ENCODE data around the gene SBSN.

The SBSN gene

DNA sequence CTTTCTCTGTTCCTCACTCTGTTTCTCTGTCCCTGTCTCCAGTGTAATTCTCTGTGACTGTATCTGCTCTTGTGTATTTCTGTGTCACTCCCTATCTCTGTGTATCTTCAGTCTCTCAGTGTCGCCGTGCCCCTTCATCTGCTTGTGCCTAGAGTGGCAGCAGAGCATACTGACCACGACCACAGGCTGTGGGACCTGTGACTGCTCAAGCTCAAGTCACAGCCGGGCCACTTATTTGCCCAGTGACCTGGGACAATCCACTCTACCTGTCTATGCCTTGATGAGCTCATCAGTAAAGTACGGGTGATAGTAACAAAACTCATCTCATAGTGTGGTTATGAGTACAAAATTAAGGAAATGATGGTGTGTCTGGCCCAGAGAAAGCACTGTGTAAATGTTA is 26.0 kb upstream of the SBSN start:
- no peak for DNase-seq (ENCODE audit: low read depth)

DNA sequence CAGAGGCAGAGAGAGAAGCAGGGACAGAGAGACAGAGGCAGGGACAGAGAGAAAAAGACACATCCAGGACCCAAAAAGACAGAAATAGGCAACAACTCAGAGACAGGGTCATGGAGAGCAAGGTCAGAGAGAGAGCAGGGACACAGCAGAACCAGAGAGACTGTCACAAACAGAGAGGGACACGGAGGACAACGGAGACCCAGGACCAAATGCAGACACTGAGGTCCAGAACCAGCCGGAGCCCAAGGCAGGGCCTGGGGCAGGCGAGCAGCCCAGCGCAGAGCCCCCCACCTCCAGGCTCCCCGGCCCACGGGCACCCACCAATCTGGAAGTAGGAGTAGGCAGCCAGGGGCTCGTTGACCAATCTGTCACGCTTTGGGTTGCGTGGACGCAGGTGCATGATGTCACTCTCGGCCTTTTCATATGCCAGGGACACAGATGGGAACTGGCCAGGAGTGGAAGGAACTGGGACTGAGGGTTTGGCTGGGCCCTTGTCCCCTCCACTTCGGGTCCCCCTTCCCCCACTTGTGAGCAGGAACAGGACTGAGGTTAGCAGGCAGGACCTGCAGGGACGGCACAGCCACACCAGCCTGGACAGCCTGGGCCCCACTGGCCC is 25.4 kb upstream of the SBSN start:
- no peak for DNase-seq (ENCODE audit: low read depth)

DNA sequence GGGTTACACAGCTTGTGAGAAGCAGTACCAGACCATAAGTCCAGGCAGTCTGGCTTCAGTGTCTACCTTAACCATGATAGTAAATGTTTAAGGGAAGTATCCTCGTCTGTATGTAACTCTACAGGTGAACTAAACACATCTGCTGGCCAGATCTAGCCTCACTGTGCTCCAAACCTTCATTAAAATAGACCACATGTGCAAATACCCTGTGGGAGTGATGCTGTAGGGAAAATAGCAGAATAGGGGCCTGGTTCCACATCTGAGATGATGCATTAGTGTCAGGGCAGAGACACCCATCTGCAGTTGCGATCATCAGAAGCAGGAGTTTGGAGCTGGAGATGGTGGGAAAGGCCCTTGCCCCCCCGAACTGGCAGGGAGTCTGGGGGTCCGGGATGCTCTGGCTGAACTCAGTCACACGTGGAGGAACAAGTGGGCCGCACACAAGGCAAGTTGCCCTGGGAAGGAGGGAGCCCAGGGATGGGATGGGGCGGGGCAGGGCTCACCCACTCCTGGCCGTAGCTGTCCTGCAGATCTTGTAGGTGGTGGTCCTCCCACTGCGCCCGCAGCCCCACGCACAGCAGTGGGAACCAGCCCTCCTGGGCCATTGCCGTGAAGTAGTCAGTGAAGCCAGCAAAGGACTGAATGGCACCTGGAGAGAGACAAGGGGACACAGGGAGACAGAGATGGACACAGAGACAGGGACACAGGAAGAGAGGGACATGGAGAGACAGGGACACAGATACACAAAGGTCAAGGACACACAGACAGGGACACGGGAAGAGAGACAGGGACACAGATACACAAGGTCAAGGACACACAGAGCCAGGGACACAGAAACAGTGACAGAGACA is 24.6 kb upstream of the SBSN start:
- DNase-seq (ENCODE audit: low read depth): no peak

DNA sequence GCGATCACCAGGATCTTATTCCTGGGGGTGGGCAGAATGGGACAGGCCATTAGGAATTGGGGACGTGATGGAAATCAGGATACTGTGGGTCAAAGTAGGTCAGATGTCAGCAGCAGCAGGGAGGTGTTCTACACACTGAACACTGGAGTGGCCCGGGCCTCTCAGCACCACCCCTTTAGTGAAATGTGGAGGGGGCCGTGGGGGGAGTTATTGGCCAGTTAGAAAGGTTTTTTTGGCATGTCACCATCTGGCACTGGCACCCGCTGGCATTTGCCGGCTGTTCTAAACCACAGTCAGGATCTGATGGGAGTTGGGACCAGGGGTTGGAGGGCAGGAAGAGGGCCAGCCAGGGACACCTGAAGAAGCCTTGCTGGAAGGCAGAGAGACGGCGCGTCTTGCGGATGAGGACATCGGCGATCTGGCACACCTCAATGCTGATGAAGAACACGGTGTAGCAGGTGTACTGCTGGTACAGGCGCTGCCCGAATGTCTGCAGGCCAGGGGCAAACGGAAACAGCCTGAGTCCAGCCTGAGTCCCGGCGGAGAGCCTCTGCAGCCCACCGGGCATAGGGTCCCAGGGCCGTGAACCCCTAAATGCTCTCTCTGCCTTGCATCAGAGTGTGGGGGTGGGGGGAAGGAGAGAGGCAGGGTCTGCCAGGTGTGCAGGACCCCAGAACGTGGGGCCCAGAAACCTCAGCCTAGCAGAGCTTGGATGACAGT is 23.1 kb upstream of the SBSN start:
- DNase-seq (ENCODE audit: low read depth): no peak

DNA sequence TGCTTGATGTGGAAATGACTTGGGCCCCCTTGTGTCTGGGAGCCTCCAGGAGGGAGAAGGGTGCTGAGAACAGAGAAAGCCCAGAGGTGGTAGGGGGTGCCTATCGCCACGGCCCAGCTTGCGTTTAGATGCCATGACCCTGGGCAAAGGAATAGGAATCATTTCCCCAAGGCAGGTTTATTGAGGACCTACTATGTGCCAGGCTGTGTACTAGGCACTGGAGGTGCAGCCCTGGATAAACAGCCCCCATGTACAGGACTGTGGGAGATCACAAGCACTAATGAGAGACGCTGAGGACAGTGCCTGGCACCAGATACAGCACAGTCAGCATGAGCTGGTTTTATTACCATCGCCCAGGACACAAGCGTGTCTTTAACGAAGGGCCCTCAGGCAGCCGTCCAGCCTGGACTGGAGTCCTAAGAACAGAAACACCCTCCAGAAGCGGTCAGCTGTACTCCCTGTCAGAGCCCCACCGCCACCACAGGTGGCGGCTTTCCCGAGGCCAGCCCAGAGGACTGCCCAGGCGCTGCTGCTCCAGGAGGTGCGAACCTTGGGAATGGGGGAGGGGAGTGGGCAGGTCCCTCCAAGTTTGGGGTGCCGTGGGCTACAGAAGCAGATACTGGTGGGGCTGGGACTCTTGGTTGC is 21.9 kb upstream of the SBSN start:
- DNase-seq (ENCODE audit: low read depth): no peak

DNA sequence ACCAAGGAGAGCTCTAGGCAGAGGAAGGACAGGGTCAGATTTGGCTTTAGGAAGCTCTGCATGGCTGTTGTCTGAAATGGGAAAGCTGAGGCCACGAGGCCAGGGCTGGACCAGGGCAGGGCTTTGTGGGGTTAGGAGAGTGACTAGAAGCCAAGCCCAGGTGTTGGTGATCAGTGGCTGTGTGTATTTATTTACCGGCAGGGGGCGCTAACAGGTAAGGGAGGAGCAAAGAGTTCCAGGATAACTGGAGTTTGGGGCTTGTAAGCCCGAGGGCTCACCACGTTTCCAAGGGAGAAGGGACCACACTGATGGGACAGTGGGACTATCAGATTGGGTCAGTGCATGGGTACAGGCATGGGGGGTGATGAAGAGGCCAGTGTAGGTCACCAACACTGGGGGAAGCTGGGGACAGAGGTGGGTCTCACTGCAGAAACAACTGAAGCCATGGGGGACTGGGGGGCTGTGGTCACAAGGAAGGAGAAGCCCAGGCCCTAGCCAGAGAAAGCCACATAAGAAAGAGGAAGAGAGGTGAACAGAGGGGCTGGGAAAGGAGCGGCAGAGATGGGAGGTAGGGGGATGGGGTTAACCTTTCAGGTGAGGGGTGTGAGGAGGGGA is 21.2 kb upstream of the SBSN start:
- peak; percentile 47 for DNase-seq (ENCODE audit: low read depth)

DNA sequence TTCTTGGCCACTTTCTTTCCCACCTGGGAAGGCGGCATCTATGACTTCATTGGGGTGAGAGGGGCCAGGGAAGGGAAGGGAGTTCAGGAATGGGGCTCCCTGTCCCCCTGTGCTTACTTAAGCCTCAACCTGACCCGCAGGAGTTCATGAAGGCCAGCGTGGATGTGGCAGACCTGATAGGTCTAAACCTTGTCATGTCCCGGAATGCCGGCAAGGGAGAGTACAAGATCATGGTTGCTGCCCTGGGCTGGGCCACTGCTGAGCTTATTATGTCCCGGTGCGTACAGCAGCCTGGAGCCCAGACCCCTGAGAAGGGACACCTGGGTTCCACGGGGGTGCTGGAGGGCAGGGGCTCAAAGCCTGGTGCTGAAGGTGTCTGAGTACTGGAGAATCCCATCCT is 18.4 kb upstream of the SBSN start:
- no peak for DNase-seq (ENCODE audit: low read depth)

DNA sequence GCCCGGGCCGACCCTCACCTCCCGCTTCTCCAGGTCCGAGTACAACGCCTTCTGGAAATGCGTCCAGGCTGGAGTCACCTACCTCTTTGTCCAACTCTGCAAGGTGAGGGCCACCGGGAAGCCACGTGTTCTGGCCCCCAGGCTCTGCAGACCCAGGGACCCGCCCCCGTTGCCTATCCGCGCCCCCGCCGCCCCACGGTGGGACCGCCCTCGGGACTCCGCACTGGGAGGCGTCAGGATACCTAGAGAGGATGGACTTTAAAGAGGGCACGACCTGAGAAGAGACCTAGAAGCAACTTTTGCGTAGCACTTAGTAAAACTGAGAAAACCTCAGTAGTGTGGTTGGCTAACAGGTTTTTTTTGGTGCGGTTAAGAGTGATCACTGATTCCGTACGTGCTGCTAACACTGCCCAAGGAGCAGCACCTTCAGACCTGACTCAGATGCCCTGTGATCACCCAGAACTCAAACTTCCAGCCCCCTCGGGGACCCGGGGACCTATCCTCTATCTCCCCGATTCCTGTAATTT is 17.8 kb upstream of the SBSN start:
- DNase-seq (ENCODE audit: low read depth): no peak

DNA sequence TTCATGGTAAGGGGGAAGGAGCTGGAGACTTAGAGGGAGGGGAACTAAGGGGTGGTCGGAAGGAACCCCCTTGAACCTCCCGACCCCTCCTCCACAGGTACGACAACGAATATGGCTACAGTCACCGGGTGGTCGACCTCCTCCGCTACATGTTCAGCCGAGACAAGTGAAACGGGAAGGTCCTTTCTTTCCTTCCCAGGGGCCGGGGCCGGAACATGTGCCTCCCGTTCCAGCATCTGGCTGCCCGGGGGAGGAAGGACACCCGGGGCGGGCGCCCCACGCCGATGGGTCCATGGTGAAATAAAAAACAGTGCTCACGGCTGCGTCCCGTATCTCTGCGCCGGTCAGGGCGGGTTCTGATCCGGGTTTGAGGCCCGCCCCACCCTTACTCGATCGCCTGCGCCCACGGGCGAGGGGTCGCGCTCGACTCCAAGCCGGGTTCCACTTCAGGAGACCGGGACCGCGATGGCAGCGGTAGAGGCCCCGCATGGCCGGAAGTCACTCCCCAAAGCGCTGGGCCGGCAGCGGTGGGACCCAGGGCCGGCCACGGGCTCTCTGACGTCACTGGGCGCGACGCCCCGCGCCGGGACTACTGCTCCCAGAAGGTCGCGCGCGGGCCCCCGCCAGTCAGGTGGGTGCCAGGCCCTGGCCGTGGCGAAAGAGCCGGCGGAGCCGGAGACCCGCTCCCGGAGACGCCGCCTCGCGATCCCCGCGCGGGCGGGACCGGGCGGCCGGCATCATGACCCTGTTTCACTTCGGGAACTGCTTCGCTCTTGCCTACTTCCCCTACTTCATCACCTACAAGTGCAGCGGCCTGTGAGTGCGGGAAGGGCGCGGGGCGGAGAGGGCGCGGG is 17.1 kb upstream of the SBSN start, which contains the start of gene TMEM147:
TSS of gene TMEM147 (plus strand) at position 626 of the 854 bp plus-strand sequence. CDS start at position 740, 114 bp downstream.
- DNase-seq (ENCODE audit: low read depth): peak; percentile 87

DNA sequence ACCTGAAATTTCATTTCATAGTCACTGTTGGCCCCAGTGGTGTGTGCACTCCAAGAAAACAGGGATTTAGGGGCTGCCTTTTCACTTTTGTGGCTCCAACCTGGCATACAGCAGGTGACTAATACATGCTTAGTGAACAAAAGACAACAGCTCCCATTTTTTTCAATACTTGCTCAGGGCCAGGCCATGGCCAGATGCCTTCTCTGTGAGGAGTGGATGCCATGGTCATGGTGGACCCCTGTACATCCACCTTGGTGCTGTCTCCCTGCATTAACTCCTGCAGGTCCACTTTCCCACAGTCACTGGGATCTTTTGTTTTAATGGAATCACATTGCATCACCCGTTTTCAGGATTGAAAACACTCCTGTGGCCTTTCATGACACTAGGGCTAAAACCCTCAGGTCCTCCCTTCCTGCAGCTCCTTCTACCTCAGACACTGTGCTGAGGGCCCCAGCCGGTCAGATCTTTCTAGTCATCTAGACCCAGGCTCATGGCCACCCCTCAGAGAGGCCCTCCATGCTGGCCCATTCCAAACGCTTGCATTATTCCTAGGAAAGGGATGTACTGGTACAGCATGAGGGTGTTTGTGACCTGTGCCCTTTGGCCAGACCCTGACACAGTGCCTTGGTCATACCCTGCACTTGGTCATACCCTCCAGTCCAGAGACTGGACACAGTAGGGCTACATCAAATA is 16.1 kb upstream of the SBSN start:
- no peak for DNase-seq (ENCODE audit: low read depth)

DNA sequence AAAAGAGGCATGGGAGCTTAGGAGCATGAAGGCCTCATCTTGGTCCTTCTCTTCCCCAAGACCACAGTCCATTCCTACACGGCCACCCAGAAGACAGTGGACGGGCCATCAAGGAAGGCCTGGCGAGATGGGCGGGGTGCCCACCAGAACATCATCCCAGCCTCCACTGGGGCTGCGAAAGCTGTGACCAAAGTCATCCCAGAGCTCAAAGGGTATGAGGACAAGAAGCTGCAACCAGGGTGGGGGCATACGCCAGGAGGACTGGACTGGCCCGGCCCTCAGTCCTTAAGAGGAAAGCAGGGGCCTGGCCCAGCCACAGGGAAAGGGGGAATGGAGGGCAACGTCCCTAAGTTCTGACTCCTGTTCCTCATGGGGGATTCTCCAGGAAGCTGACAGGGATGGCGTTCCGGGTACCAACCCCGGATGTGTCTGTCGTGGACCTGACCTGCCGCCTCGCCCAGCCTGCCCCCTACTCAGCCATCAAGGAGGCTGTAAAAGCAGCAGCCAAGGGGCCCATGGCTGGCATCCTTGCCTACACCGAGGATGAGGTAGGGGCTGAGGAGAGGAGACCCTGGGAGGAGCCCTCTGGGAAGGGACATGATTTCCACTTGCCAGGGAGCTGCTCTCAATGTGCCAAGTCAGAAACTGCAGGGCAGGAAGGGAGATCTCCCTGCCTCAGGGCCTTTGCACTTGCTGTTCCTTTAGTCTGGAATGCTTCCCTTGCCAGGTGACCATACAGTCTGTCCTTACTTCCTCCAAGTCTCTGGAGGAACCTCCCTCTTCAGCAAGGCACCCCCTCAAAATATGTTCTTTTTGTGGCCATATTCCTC is 15.4 kb upstream of the SBSN start:
- DNase-seq (ENCODE audit: low read depth): no peak

DNA sequence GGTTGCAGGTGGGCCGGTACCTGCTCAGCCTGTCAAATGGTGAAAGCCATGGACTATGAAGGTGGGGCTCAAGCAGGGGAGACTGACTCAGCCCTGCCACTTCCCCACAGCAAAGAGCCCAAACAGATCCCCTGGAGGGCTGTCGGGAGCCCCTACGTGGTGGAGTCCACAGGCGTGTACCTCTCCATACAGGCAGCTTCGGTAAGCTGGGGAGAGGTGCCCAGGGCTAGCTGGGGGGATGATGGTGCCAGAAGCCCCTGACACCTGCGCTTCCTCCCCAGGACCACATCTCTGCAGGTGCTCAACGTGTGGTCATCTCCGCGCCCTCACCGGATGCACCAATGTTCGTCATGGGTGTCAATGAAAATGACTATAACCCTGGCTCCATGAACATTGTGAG is 14.1 kb upstream of the SBSN start:
- no peak for DNase-seq (ENCODE audit: low read depth)

DNA sequence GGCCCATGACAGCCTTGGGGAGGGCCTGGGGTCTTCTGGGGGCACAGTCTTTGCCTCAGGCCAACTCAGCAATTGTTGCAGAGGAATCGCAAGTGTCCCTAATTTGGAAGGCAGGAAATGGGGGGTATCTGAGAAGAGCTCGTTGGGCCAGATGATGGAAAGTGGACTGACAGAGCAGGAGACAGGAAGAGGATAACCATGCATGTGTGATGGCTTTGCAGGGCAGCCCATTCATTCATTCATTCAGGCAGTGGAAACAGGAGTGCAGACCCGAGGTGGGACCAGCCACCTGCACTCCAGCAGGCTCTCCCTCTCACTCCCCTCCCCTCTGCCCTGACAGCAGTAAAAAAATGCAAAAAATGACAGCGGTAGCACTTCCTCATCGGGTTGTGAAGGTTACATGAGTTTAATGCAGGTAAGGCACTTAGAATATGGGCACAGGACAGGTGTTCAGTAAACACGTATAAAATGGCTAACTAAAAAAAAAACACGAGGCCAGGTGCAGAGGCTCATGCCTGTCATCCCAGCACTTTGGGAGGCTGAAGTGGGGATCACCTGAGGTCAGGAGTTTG is 12.3 kb upstream of the SBSN start:
- DNase-seq (ENCODE audit: low read depth): no peak

DNA sequence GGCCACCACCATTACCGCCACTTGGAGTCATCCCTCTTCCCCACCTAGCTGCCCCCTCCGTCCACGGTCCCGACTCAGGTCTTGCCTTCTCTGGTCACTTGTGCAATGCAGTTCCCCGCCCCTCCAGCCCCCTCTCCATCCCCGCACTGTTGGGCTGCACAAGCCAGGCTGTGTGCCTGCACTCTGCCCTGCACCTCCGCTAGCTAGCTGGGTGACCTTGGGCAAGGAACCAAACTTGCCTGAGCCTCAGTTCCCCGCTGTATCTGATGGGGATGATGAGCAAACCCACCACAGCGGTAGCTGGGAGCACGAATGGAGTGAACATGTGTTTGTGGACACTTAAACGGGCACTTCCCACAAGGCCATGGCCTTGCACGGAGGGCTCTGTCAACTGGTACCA is 11.7 kb upstream of the SBSN start:
- DNase-seq (ENCODE audit: low read depth): no peak

DNA sequence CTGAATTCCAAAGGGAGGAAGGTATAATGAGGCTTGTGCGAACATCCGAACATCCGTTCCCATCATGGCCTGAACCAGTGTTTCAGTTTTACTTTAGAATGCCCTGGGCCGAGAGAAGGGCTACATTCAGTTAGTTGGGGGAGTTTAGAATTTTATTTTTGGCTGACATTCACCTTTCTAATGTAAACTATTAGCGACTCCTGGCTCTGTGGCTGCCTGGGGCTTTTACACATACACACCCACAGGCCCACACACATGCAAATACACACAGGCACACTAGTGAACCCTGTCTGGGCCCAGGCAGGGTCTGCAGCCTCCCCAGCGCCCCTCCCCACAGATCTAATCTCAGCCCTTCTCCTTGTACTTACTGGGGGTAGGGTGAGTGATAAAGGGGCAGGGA is 11.2 kb upstream of the SBSN start:
- DNase-seq (ENCODE audit: low read depth): no peak

DNA sequence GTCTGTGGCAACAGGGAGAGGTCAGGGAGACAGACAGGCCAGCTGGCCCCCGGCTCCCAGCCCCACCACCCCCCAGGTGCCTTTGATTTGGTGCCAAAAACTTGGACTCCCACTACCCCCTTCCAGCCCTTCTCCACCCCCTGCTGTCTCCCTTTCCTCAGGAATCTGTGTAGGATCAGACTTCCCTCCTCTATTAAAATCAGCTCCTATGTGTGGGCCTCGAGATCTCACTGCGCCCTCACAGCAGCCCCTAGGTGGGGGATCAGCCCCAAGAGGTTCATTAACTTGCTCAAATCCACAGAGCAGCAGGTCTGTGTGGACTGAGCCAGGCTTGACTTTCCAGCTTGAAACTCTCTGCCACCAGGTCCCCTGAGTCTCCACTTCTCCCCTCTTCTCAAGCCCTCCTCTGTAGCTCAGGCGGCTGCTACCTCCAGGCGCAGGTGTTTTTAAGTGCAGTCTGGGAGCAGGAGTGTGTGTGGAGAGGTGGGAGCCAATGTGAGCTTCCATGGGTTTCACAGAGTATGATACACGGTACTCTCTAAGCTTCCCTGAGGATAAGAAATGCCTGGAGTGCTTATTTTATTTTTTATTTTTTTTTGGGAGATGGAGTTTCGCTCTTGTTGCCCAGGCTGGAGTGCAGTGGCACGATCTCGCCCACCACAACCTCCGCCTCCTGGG is 6.8 kb upstream of the SBSN start:
- no peak for DNase-seq (ENCODE audit: low read depth)

DNA sequence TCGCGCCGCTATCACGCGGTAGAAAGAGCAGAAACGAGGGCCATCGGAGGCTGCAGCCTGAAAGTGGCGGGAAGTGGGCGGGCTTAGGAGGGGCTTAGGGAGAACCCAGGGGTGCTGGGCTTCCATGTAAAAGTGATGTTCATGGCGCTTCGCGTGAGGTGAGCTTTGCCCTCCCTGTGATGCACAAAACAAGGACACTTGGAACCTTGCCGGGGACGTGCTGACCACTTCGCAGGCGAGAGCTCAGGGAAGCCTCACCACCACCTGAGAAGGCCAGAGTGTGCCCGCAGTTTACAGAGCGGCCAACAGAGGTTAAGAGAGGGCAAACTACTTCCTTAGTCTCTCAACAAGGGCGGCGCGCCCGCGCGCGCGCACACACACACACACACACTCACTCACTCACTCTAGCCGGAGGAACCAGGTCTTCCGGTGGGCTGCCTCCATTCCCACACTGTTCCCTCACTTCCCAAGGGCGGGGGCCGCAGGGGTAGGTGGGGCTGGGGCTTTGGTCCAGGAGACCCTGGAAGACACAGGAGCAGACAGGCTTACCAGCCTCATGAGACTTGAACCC is 5.8 kb upstream of the SBSN start:
- DNase-seq (ENCODE audit: low read depth): peak; percentile 30

DNA sequence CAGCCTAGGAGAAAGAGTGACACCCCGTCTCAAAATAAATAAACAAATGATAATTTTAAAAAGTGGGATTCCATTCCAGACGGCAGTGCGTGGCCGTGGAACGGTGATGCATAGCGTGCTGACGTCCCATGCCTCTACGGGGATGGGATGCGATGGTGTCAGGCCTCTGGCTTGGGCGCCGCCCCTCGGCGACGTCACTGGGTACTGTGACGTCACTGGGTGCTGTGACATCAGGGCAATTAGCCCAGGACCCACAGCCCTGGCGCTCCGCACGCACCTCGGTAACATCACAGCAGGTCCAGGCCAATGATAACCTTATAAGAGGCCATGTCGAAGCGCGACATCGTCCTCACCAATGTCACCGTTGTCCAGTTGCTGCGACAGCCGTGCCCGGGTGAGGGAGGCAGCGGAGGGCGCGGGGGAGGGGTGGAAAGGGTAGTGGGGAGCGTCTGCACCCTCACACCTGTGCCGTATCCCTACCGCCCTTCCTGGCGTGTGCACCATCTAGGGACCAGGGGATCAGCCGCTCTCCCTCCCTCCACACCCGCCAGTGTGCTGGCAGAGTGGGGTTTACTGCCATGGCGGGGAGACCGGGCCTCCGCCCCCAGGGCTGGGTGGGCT is 5.2 kb upstream of the SBSN start, which contains the start of gene GAPDHS:
TSS of gene GAPDHS (plus strand) at position 256 of the 621 bp plus-strand sequence. CDS start at position 328, 72 bp downstream.
- DNase-seq (ENCODE audit: low read depth): no peak

Data from fibroblast of gingiva (primary cell).